HG03066 (cell line): Measurements from ENCODE around the gene ASTN2.
"Not testable (repeated sequence)": the region's sequence is repeated elsewhere in the genome, so short reads cannot be mapped to it uniquely, and the experiment has no call there.

ENCODE experiments used
- ATAC-seq: cut with Tn5 transposase; IDR thresholded peaks from one replicate; pipeline ENCODE4 v1.9.1; 2021; ENCODE audit warnings: low read depth; ENCODE audit not compliant: unreplicated experiment

Gene ASTN2

DNA sequence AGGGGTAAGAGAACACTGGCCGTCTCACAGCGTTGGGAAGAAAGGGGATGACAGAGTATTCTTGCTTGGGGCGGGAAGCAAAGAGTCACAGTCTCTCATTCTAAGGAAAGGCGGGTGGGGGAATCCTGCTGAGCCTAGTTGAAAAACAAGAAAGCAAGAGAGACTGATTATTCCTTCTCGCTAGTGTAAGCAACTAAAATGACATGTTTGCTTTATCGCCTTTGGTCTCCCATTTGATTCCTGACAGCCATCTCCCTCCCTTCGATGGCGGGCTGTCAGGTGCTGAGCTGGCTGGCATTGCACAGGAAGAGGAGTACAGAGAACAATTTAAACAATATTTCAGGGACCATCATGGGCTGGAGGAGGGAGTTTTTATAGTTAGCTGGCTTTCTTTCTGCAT is 331.3 kb downstream of the ASTN2 start:
- no peak for ATAC-seq

DNA sequence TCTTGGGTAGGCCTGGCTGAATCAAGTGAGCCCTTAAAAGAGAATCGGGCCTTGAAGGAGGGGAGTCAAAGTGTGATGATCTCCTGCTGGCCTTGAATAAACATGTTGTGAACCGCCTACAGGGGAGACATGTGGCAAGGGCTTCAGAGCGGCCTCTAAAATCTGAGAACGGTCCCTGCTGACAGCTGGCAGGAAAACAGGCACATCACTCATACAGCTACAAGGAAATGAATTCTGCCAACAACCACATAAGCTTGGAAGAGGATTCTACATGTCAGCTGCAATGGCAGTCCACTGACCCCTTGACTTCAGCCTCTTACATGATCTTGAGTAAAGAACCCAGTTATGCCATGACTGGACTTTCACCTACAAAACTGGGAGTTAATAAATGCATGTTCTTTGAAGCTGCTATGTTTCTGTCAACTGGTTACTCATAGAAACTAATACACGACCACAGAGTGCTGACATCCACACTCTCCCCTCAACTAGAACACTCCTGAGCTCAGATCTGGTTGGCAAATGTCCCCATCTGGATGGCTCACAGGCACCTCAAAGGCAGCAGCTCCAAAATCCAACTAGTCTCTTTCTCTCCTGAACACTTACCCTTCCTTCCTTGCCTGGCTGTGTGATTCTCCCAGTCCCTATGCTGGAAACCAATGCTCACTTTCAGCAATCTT is 333.1 kb downstream of the ASTN2 start:
- ATAC-seq: no peak

DNA sequence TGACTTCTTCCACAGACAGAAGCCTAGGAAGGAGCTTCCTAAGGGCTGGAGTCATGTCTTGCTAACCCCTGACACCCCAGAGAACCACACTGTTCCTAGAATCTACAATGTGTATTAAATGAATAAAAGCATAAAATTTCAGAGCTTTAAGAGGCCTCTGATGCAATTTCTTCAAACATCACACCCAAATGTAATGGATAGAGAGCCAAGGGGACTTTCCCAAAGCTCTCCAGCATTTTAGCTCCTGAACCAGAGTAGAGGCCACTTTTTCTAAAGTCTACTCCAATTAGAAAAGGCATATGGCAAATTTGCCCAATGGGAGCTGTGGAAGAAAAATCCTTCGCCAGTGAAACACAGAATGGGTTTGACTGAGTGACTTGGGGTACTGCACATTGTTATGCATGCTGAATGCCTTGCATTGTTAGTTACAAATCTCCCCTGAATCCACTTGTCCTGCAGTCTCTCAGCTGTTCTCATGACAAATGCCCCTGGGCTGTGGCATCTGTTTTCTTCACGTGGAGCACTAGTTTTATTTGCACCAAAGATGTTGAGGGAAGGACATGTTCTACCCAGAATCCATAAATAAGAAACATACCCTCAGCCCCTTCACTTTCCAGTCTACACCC is 334.0 kb downstream of the ASTN2 start:
- no peak for ATAC-seq

DNA sequence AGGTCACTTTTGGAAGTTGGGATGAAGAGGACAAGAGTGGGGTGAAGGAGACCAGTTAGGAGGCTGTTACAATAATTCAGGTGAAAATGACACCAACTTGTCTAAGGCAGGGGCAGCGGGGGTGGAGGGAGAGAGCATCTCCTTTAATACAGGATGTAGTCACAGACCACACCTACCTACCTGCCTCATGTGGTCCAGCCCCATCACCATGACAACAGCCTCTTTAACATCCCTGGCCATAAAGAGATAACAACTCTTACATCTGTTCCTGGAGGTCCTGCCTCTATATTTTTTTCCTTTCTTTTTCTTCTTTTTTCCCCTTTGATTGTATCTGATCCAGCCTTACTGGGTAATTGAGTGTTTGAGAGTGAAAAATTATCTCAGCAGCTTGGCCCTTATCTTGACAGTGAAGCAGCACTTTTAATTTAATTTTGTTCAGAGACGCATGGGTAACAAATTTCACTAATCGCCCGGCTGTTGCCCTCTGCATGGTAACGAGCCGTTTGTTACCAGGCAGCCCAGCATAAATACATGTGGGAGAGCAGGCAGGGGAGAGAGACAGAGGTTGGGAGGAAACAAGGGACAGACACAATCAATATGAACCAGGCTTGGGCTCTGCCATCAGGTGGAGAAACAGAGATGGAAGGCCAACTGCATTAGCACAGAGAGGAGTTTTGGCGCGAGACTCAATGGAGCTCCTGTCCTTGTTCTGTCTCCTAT is 338.1 kb downstream of the ASTN2 start:
- ATAC-seq: no peak

DNA sequence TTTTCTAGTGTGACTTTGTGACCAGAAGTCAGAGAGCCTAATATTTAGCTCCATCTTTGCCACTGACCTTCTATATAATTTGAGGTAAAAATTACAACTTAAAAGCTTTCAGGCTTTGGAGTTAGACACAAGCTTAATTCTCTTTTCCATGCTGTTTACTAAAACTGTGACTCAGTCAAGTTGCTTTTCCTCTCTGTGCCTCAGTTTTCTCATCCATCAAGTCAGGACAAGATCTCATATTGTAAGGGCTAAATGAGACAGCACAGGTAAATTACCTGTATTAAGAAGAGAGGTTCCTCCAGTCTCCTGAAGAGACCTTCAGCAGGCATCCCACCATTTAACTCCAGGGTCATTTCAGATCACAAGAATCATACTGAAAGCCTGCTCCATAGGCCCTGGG is 339.2 kb downstream of the ASTN2 start:
- ATAC-seq: no peak

DNA sequence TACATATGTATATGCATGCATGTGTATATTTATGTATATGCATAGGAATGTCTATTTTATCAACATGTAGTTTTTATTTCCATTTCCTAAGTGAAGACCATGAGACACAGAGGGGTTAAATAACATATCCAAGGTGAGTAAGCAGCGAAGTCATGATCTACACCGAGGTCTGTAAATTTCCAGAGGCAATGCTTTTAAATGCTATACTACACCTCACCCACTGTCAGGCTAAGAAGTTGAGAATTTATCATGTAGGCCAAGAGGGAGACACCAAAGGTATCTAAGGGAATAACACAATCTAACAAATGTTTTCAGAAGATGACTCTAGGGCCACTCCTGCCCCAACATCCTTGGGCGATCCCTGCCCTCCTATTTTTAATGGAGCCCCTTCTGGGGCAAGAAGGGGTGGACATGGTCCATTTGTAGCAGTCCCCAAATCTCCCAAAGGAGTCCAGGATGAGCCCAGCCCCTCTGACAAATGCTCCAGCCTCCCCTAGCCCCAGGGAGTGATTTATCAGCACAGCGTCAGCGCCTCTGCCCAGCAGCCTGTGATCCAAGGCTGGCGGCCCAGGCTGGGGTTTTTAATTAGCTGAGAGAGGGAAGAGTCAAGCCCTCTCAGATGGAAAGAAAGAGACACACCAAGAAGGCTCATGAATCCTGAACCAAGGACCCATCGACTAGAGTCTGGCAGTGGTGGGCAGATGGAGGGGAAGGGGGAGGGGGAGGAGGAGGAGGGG is 339.9 kb downstream of the ASTN2 start:
- no peak for ATAC-seq

DNA sequence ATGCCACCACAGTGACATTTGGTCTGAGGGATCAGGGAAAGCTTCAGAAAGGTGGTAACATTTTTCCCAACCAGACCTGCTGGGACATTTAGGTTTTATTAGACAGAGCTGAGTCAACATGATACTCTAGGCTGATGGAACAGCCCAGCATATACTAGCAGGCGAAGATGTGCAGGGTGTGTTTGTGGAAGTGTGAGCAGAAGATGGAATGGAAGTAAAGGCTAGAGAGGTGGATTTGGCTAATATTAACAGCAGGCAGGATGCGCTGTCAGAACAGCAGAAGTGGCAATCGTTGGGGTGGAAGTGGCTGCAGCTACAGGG is 340.6 kb downstream of the ASTN2 start:
- no peak for ATAC-seq

DNA sequence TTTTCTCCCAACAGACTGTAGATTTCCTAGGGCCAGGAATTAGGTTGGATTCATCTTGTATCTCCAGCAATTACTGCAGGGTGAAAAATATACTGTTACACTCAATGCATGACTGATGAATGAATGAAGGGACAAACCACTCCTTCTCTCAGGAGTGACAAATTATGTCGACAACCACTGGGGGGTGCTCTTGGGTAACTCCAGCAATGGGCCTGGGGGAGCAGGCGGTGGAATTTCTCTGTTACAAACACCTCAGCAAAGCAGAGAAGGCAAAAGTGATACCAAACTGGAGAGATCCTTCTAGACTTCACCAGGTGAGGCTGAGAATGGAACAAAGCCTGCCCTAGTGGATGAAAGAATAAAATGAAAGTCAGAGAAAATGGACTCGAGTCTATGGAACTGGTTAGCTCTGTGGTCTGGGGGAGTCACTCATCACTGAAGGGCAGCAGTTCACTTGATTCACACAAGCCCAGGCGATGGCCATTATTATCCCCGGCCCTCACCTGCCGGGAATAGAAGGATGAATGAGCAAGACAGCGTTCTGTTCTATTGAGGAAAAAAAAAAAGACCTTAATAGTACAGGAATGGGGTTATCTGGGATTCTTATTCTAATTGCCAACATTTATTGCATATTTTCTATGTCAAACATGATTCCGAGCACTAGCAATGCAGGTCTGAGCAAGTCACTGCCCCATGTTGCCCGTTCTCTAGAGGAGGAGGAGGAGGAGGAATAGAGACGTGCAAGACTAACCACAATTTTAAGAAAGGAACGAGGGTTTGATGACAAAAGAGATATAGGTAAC is 341.1 kb downstream of the ASTN2 start:
- ATAC-seq: no peak

DNA sequence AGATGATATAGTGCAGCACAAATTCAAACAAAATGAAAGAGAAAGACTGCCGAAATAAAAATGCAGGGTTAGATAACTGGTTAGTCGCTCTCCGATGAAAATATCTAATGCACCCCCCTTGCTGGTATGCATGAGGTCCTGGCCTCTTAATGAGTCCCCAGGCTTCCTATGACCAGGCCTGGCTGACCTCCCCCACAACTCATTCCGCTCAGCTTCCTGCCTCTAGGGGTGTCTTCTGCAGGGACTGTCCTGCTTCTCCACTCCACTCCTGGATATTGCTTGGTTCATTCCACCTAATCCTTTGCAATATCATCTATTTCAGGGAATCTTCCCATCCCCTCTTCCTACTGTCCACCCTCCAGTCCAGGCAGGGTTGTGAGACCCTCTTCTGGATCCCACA is 341.8 kb downstream of the ASTN2 start:
- no peak for ATAC-seq

DNA sequence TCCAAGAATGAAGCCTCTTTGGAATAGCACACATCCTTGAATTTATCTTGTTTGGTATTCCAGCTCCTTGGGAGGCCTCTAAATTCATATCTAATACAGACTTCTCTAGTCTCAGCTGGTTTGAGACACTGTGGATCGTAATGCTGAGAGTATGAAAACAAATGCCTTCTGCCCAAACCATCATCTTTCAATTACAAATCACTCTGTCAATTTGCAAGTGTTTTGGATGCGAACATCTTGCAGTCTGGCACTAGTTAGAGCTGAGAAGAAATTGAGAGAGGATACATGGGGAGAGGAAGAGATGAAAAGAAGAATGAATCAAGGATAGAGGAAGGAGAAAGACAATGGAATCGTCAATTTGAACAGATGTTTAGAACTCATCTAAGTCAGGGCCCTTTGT is 342.6 kb downstream of the ASTN2 start:
- no peak for ATAC-seq

DNA sequence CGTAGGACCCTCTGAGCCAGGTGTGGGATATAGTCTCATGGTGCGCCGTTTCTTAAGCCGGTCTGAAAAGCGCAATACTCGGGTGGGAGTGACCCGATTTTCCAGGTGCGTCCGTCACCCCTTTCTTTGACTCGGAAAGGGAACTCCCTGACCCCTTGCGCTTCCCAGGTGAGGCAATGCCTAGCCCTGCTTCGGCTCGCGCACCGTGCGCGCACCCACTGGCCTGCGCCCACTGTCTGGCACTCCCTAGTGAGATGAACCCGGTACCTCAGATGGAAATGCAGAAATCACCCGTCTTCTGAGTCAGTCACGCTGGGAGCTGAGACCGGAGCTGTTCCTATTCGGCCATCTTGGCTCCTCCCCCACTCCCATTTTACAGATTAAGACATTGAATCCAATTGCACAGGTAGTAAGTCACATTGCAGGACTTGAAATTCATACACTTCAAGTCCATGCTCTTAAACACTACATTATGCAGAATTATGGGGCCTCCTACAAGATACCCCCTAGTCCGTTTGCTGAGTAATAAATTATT is 343.1 kb downstream of the ASTN2 start:
- not testable (repeated sequence) for ATAC-seq

DNA sequence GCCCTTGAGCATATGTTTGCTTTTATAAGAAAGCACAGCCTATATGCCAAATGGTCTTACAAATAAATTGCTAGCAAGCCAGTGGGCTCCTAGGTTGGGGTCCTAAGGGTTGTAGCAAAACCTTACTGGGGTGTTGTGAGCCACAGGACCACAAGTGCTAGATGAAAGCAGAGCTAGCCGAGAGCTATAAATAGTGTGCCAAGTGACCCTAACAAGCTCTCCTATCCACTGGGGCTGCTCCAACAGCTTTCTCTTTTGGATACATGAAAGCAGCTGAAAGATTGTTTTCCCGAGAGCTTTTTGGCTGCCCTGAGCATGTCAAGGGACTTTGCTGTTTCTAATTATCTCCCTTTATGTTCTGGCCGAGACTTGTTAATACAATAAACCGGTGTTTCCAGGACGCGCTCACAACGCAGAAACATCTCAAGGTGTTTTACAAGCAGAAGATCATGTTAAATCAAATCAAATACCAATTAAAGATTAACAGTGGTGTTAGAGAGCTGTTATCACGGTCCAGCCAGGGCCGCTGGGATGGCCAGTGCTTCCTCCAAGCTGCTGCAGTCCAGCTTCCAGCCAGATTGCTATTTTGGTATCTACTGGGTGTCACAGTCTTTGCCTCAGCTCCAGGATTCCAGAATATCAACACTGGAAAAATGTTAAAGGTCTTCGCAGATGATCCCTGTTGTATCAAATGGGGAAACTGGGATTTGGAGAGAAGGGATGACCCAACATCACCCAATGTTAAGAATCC is 351.0 kb downstream of the ASTN2 start:
- ATAC-seq: no peak

DNA sequence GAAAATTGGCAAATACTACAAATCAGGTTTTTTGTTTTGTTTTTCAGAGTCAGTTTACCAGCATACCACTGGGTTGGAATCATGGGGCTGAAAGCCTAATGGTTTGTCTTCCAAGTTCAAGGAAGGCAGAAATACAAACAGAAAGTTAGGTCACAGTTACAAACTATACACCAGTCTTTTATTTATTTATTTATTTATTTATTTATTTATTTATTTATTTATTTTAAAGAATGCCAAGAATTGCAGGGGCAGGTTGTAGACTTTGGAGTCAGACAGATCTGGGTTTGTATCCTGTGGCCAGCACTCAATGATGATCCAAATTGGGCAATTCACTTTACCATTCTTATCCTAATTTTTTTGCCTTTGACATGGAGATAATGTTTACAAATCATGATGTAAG is 353.9 kb downstream of the ASTN2 start:
- ATAC-seq: no peak

DNA sequence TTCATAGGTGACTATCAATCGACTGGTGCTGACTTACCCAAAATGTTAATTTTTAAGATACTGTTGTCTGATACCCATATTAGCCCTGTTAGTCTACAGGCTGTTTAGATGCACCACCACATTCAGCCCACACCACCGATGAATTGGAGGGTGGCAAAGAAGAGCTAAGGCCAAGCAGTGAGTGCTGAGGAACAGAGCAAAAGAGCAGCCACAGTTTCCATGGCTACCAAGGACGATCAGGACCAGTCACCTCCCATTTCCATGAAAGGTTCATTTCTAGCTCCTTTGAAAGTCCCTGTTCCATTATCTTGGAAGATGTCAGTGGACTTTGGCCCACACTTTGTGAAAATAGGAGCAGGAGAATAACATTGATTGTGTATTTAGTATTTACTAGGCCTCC is 364.9 kb downstream of the ASTN2 start:
- no peak for ATAC-seq

DNA sequence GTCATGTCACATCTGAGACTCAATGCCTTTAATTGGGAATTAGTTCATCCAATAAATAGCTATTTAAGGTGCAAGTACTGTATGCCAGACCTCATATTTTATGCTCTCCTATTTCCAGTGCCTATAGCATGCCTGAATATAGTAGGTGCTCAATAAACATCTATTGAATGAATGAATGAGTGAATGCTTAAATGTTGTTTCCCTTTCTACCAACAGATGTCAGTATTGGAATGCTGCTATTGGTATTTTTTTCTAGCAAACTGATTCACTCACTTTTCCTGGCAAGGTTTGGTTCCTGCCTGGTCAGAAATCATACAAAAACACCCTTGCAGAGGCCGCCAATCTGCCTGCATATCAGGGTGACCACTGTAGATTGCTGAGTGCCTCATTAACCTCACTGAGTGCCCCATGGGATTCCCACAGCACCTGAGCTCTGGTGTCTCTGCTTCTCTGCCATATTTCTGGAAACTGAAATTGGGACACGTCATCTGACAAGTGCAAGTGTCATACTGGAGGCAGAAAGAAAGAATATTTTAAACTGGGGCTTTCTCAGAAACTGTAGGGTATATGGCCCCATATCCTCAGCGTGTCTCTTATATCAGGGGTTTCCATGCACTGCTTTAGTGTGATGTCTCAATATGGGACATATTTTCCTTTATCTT is 368.1 kb downstream of the ASTN2 start:
- no peak for ATAC-seq

DNA sequence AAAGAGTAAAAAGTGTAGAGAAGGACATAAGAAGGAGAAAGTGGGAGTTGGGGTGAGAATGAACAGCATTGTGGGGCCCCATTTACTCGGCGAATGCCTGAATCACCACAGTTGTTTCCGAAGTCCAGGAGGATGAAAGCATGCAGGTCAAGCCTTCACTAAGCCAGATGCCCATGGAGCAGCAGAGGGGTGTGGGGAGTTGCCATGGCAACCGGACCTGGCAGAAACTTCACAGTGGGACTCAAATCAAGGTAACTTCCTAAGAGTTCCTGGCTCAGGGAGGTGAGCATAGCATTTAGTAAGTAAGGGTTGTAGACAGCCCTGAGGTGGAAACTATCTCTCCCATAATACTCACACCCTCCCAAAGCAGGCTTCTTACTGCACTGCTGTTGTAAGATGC is 370.6 kb downstream of the ASTN2 start:
- ATAC-seq: no peak

DNA sequence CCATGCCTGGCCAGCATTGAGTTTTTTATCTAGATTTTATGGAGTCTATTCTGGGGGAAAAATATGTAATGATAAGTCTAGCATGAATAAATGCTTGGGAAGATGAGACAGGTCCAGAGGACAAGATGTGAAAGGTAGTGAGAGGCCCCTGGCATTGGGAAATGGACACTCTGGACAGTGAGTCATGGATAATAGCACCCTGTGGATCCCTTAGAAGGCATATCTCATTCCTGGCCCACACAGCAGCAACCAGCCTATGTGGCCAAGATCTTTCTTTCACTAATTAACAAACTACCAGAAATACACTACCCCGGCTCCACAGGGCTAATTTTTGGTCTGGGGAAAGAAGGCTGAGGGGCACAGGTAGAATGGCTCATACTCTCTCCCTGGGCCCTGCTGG is 371.7 kb downstream of the ASTN2 start:
- ATAC-seq: no peak

DNA sequence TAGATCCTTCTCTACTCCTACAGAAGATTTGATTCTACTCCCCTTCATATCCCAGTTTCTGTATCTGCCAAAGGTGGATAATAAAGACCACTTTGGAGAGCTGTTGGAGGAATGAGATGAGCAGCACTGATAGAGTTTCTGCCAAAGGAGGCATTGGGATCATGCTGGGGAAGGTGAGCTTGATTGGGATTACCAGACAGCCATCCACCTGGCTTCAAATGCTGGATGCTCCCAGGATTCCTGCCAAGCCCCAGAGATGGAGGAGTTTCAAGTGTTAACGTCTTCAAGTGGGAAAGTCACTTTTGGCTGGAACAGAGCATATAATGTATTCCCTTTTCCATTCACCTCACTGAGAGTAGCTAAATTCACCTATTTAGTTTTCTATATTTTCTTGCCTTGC is 379.3 kb downstream of the ASTN2 start:
- ATAC-seq: no peak

DNA sequence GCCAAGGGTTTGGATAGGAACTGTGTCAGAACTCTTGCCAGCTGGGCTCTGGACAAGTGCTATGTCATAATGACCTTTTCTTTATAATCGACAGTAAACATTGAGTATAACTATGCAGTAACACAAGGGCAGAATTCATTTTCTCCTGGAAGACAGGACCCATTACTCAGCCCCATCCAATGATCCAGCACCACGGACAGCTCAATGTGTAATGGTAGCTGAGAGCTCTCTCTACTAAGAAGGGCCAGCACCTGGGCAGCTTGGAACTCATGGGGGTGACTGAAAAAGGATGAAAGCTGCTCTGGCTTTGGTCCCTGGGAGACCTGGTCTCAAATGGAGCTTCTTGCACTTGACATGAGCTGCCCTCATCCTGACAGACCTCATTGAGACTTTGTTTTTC is 380.0 kb downstream of the ASTN2 start:
- ATAC-seq: no peak
